Esophagus squamous epithelium (tissue), 5 donors: ENCODE data around the gene PTPA. TPM values are rescaled to one million over a fixed set of nuclear protein-coding genes. Genes with fewer than 3 reads are reported as not detected.
A peak's percentile ranks its signal among the peaks of the same experiment; 100 is the strongest.
"Not testable (repeated sequence)": the region's sequence is repeated elsewhere in the genome, so short reads cannot be mapped to it uniquely, and the experiment has no call there.

ENCODE experiments used
- DNase-seq: peaks from one replicate; lab custom pipeline; 2025; lab: John Stamatoyannopoulos, UW
- H3K27ac ChIP-seq, 4 donors: fragments of 200-600 bp; sonication (generic); one replicate each; pipeline ENCODE4 v1.5.1; 2016 to 2019; ENCODE audit warnings: mild to moderate bottlenecking in 1 of 4
- H3K27me3 ChIP-seq, 4 donors: fragments of 200-600 bp; sonication (generic); 1 replicate in 3 of 4; 2 replicates in 1 of 4; pipeline versions ENCODE4 v1.5.1 to v1.6.0; 2017 to 2021; ENCODE audit warnings: antibody characterized with exemption in 1 of 4
- H3K36me3 ChIP-seq, 3 donors: fragments of 200-600 bp; sonication (generic); one replicate each; pipeline ENCODE4 v1.5.1; 2016 to 2019
- H3K4me1 ChIP-seq, 3 donors: fragments of 200-600 bp; sonication (generic); one replicate each; pipeline ENCODE4 v1.5.1; 2017 to 2019
- H3K4me3 ChIP-seq, 4 donors: fragments of 200-600 bp; sonication (generic); 1 replicate in 3 of 4; 2 replicates in 1 of 4; pipeline ENCODE4 v1.5.1; 2016 to 2019; ENCODE audit warnings: mild to moderate bottlenecking in 2 of 4, moderate library complexity in 1 of 4
- H3K9me3 ChIP-seq, 3 donors: fragments of 200-600 bp; sonication (generic); one replicate each; pipeline ENCODE4 v1.5.1; 2016 to 2019
- CTCF ChIP-seq, 6 experiments: fragments of 450-650 bp in 4 of 6; fragments of 200-600 bp in 2 of 6; sonication (generic) in 2 of 6; IDR thresholded peaks; one replicate each; pipeline ENCODE4 v1.5.1; 2016 to 2019; ENCODE audit warnings: antibody characterized with exemption in 6 of 6, mild to moderate bottlenecking in 4 of 6, moderate library complexity in 4 of 6
- POLR2A ChIP-seq, 4 donors: fragments of 450-650 bp; IDR thresholded peaks; one replicate each; pipeline ENCODE4 v1.6.1; 2017; ENCODE audit warnings: antibody characterized with exemption in 4 of 4, mild to moderate bottlenecking in 4 of 4, moderate library complexity in 3 of 4
- WGBS, 2 donors: methylation state at CpG; one replicate each; pipeline ENCODE4 v1.1.5; 2018; 5-methylcytosine and 5-hydroxymethylcytosine counted together
- intact Hi-C: fragments of 100-400 bp; cut with DNase I; formaldehyde crosslinking; loops from one replicate; pipeline ENCODE4 v1.15.0; 2022
- total RNA-seq, 4 donors: library from RNA; depleted of rRNA; stranded (reverse); fragments of >200 nt; gene quantifications; one replicate each; pipeline ENCODE4 v1.1.0, GENCODE V29; 2016
- donor health status: DM: yes; HTN: yes; CAD: no.

Gene PTPA
- total RNA-seq, 4 donors from 2014 or later: 59.1 to 110 (median 80.6) TPM

GRCh38 chr9:129184596-129185122 is 73.4 kb downstream of the PTPA start:
- WGBS, 2 donors: 58 to 64% methylated on average over 9 of the region's 9 CpGs
- Histone ChIP-seq H3K27me3 (no peaks in the 10 kb centered on the region), H3K36me3 (no peaks in the 10 kb centered on the region), H3K4me3 (no peak overlapping the region), H3K9me3 (no peaks in the 10 kb centered on the region), H3K4me1 (peaks cover 0 to 5% (median 0%) of the 10 kb centered on the region in 3 donors), H3K27ac (peak overlapping the region in 2 of 4 donors; percentile 29 to 44)
- TF ChIP-seq POLR2A (IDR thresholded peaks at IDR 0.05): no peak
- TF ChIP-seq CTCF (IDR thresholded peaks at IDR 0.05): no peak
- intact Hi-C loops: no loop called here
- no peak for DNase-seq

GRCh38 chr9:129185402-129185801 is 74.2 kb downstream of the PTPA start:
- intact Hi-C loops: no loop called here
- no peak for TF ChIP-seq CTCF (IDR thresholded peaks at IDR 0.05)
- no peak for TF ChIP-seq POLR2A (IDR thresholded peaks at IDR 0.05)
- Histone ChIP-seq H3K27me3 (no peaks in the 10 kb centered on the region), H3K9me3 (no peaks in the 10 kb centered on the region), H3K27ac (no peak overlapping the region), H3K4me3 (no peak overlapping the region), H3K4me1 (peaks cover 0 to 5% (median 0%) of the 10 kb centered on the region in 3 donors), H3K36me3 (no peaks in the 10 kb centered on the region)
- DNase-seq: no peak
- WGBS, 2 donors: 83 to 88% methylated on average over 5 of the region's 6 CpGs

- no peak overlapping the region for H3K27ac ChIP-seq
- intact Hi-C loops: no loop called here
- H3K27me3 ChIP-seq: no peaks in the 10 kb centered on the region
- DNase-seq: no peak
- TF ChIP-seq CTCF (IDR thresholded peaks at IDR 0.05) (no peak), POLR2A (IDR thresholded peaks at IDR 0.05) (no peak)
- H3K9me3 ChIP-seq: no peaks in the 10 kb centered on the region
- no peak overlapping the region for H3K4me3 ChIP-seq
- H3K36me3 ChIP-seq: no peaks in the 10 kb centered on the region
- 66 to 68% methylated on average over 5 to 6 of the region's 10 CpGs for WGBS, 2 donors
- peaks cover 0 to 5% (median 0%) of the 10 kb centered on the region in 3 donors for H3K4me1 ChIP-seq
Observed at GRCh38 chr9:129185991-129186390, 74.8 kb downstream of the PTPA start.

GRCh38 chr9:129187042-129187441 is 75.8 kb downstream of the PTPA start:
- TF ChIP-seq CTCF (IDR thresholded peaks at IDR 0.05) (no peak), POLR2A (IDR thresholded peaks at IDR 0.05) (no peak)
- no peaks in the 10 kb centered on the region for H3K27me3 ChIP-seq
- H3K9me3 ChIP-seq: no peaks in the 10 kb centered on the region
- DNase-seq: no peak
- H3K4me3 ChIP-seq: no peak overlapping the region
- H3K27ac ChIP-seq: no peak overlapping the region
- H3K4me1 ChIP-seq: peaks cover 0 to 5% (median 0%) of the 10 kb centered on the region in 3 donors
- WGBS, 2 donors: no CpG with 5 or more reads among the region's 1 CpG
- no peaks in the 10 kb centered on the region for H3K36me3 ChIP-seq
- intact Hi-C loops: no loop called here

- not testable (repeated sequence) for H3K9me3 ChIP-seq, H3K27ac ChIP-seq, H3K4me3 ChIP-seq, DNase-seq, H3K4me1 ChIP-seq, H3K36me3 ChIP-seq
- WGBS, 2 donors: 91 to 94% methylated on average over 8 of the region's 8 CpGs
- H3K27me3 ChIP-seq: peaks cover 0 to 14% (median 0%) of the 10 kb centered on the region in 4 donors
- intact Hi-C loops: loop anchor here (10.0 kb wide), 1 partner anchor 115 kb away; no protein-coding TSS in a partner anchor
Observed at GRCh38 chr9:129189971-129190370, 78.8 kb downstream of the PTPA start.
